H1 (cell line): Measurements from ENCODE around the gene ZBTB7A. TPM values are rescaled to one million over a fixed set of nuclear protein-coding genes. Genes with fewer than 3 reads are reported as not detected.

Experiments
- CTCF ChIA-PET: fragments of 300-600 bp; sonication (Branson Sonifier 250); formaldehyde crosslinking; loops from one replicate; lab custom pipeline; 2021; ENCODE audit not compliant: partially characterized antibody; lab: Charles Lee
- POLR2A ChIA-PET: fragments of 300-600 bp; sonication (Branson Sonifier 250); formaldehyde crosslinking; loops from one replicate; lab custom pipeline; 2021; ENCODE audit warnings: inconsistent platforms; ENCODE audit not compliant: partially characterized antibody; lab: Charles Lee
- DNase-seq, 2 experiments: peaks; one replicate each; pipeline versions ENCODE4 v3.0.0 to v3.0.0-alpha.2; 2010 to 2022; ENCODE audit warnings: low spot score in 2 of 2, low read depth in 1 of 2, mixed read lengths in 1 of 2
- FAIRE-seq: peaks from 2 replicates; lab custom pipeline; 2011; peaks lifted over from hg19 to GRCh38; lab: Jason Lieb, UNC
- H2AFZ ChIP-seq: 2 replicates; pipeline ENCODE4 v1.8.1; 2012; ENCODE audit warnings: low read length, inconsistent platforms
- H2AK5ac ChIP-seq: 2 replicates; pipeline ENCODE4 v1.6.1; 2013; ENCODE audit warnings: low read depth, low read length
- H2BK120ac ChIP-seq: replicated peaks from 2 replicates; pipeline ENCODE3; 2013; ENCODE audit warnings: low read depth, low read length, inconsistent platforms
- H2BK12ac ChIP-seq: 2 replicates; pipeline ENCODE4 v1.6.1; 2013; ENCODE audit warnings: low read depth, low read length
- H2BK15ac ChIP-seq: 2 replicates; pipeline ENCODE4 v1.6.1; 2013; ENCODE audit warnings: low read length
- H2BK20ac ChIP-seq: 2 replicates; pipeline ENCODE4 v1.6.1; 2013; ENCODE audit warnings: low read length
- H2BK5ac ChIP-seq: 2 replicates; pipeline ENCODE4 v1.6.1; 2013; ENCODE audit warnings: low read depth, low read length
- H3K14ac ChIP-seq: 2 replicates; pipeline ENCODE4 v1.6.1; 2013; ENCODE audit warnings: inconsistent platforms; ENCODE audit not compliant: insufficient read length
- H3K18ac ChIP-seq: 2 replicates; pipeline ENCODE4 v1.6.1; 2013; ENCODE audit warnings: low read length; ENCODE audit errors: extremely low read depth
- H3K23ac ChIP-seq: 2 replicates; pipeline ENCODE4 v1.6.1; 2013; ENCODE audit warnings: inconsistent platforms; ENCODE audit not compliant: insufficient read length
- H3K23me2 ChIP-seq: 2 replicates; pipeline ENCODE4 v1.6.1; 2013; ENCODE audit warnings: low read depth, low read length
- H3K27ac ChIP-seq: 2 replicates; pipeline ENCODE4 v1.6.1; 2011; ENCODE audit warnings: low read depth, low read length, inconsistent platforms
- H3K27me3 ChIP-seq, 4 experiments: replicated peaks in 1 of 4; 1 replicate in 1 of 4; 2 replicates in 3 of 4; pipeline versions ENCODE4 v1.6.1 to v1.8.1; 2011 to 2013; ENCODE audit warnings: low read length in 3 of 4, mild to moderate bottlenecking in 3 of 4, inconsistent platforms in 2 of 4, mixed read lengths in 2 of 4, moderate library complexity in 1 of 4; ENCODE audit not compliant: control insufficient read depth in 3 of 4, insufficient read depth in 3 of 4; ENCODE audit errors: extremely low read depth in 1 of 4
- H3K36me3 ChIP-seq, 4 experiments: 2 replicates each; pipeline versions ENCODE4 v1.6.1 to v1.8.1; 2011 to 2013; ENCODE audit warnings: mild to moderate bottlenecking in 4 of 4, low read length in 3 of 4, moderate library complexity in 2 of 4, control low read depth in 1 of 4, inconsistent platforms in 1 of 4; ENCODE audit not compliant: insufficient read depth in 4 of 4, control insufficient read depth in 2 of 4
- H3K4ac ChIP-seq: replicated peaks from 2 replicates; pipeline ENCODE3; 2013; ENCODE audit warnings: low read length, low read depth, mixed read lengths, inconsistent platforms; ENCODE audit not compliant: insufficient read length
- H3K4me1 ChIP-seq, 4 experiments: replicated peaks in 1 of 4; 1 replicate in 1 of 4; 2 replicates in 3 of 4; pipeline versions ENCODE4 v1.6.1 to v1.8.1; 2011 to 2013; ENCODE audit warnings: low read length in 3 of 4, inconsistent platforms in 2 of 4, mixed read lengths in 1 of 4; ENCODE audit not compliant: insufficient read depth in 4 of 4, control insufficient read depth in 3 of 4
- H3K4me2 ChIP-seq, 2 experiments: 2 replicates each; pipeline versions ENCODE4 v1.6.1 to v1.8.1; 2011 to 2013; ENCODE audit warnings: low read depth in 2 of 2, low read length in 2 of 2, control low read depth in 1 of 2, inconsistent platforms in 1 of 2, mild to moderate bottlenecking in 1 of 2; ENCODE audit not compliant: insufficient read depth in 1 of 2
- H3K4me3 ChIP-seq, 4 experiments: fragments of 200-600, 300-600 bp in 1 of 4; sonication (generic), shearing (Covaris generic), sonication (Bioruptor Twin) in 1 of 4; 2 replicates each; pipeline versions ENCODE4 v1.5.1 to v1.8.1; 2011 to 2016; ENCODE audit warnings: low read length in 4 of 4, low read depth in 3 of 4, control low read depth in 2 of 4, inconsistent platforms in 2 of 4, mild to moderate bottlenecking in 2 of 4, mixed read lengths in 1 of 4, moderate library complexity in 1 of 4; ENCODE audit not compliant: insufficient read depth in 2 of 4; ENCODE audit errors: extremely low read depth in 1 of 4
- H3K56ac ChIP-seq: replicated peaks from 2 replicates; pipeline ENCODE3; 2013; ENCODE audit warnings: low read depth, mild to moderate bottlenecking, mixed read lengths, low read length, inconsistent platforms; ENCODE audit not compliant: insufficient read length
- H3K79me1 ChIP-seq: 2 replicates; pipeline ENCODE4 v1.6.1; 2013; ENCODE audit warnings: low read depth, low read length, control low read depth
- H3K79me2 ChIP-seq, 2 experiments: 2 replicates each; pipeline versions ENCODE4 v1.6.1 to v1.8.1; 2012 to 2013; ENCODE audit warnings: low read length in 2 of 2, mild to moderate bottlenecking in 2 of 2, inconsistent platforms in 1 of 2; ENCODE audit not compliant: insufficient read depth in 2 of 2, control insufficient read depth in 1 of 2
- H3K9ac ChIP-seq, 4 experiments: replicated peaks in 1 of 4; 1 replicate in 1 of 4; 2 replicates in 3 of 4; pipeline versions ENCODE4 v1.6.1 to v1.8.1; 2011 to 2013; ENCODE audit warnings: low read depth in 3 of 4, low read length in 3 of 4, control low read depth in 2 of 4, mild to moderate bottlenecking in 2 of 4, moderate library complexity in 2 of 4, inconsistent platforms in 1 of 4; ENCODE audit errors: extremely low read depth in 1 of 4
- H3K9me3 ChIP-seq, 2 experiments: 2 replicates each; pipeline versions ENCODE4 v1.6.1 to v1.8.1; 2012 to 2013; ENCODE audit warnings: mild to moderate bottlenecking in 2 of 2, moderate library complexity in 2 of 2, control low read depth in 1 of 2, inconsistent platforms in 1 of 2, low read depth in 1 of 2, low read length in 1 of 2, mixed read lengths in 1 of 2; ENCODE audit not compliant: insufficient read depth in 2 of 2
- H4K20me1 ChIP-seq, 2 experiments: replicated peaks in 1 of 2; 2 replicates each; pipeline versions ENCODE3 to v1.8.1; 2011 to 2013; ENCODE audit warnings: inconsistent platforms in 2 of 2, low read length in 2 of 2, mild to moderate bottlenecking in 1 of 2; ENCODE audit not compliant: insufficient read depth in 2 of 2, control insufficient read depth in 1 of 2
- H4K5ac ChIP-seq: 2 replicates; pipeline ENCODE4 v1.6.1; 2013; ENCODE audit warnings: low read length, low read depth, mixed read lengths, inconsistent platforms; ENCODE audit not compliant: insufficient read length
- H4K8ac ChIP-seq: 2 replicates; pipeline ENCODE4 v1.8.0; 2013; ENCODE audit warnings: mild to moderate bottlenecking, moderate library complexity, low read length, inconsistent platforms; ENCODE audit not compliant: insufficient read depth; ENCODE audit errors: extremely low read depth
- H4K91ac ChIP-seq: replicated peaks from 2 replicates; pipeline ENCODE3; 2013; ENCODE audit warnings: low read length, mixed read lengths, inconsistent platforms; ENCODE audit not compliant: insufficient read length
- CEBPB ChIP-seq: IDR thresholded peaks from 2 replicates; pipeline ENCODE4 v1.6.1; 2012; ENCODE audit warnings: low read depth, low read length
- CTCF ChIP-seq, 3 experiments: IDR thresholded peaks; 1 replicate in 2 of 3; 2 replicates in 1 of 3; pipeline versions ENCODE4 v1.5.1 to v1.6.1; 2011; ENCODE audit warnings: low read length in 3 of 3, mild to moderate bottlenecking in 3 of 3, inconsistent platforms in 2 of 3, low read depth in 1 of 3, moderate library complexity in 1 of 3; ENCODE audit not compliant: insufficient read depth in 1 of 3; ENCODE audit errors: control extremely low read depth in 1 of 3
- FOSL1 ChIP-seq: IDR thresholded peaks from 2 replicates; pipeline ENCODE4 v1.6.1; 2011; ENCODE audit warnings: mild to moderate bottlenecking, low read depth, low read length, moderate library complexity; ENCODE audit not compliant: insufficient read depth
- GABPA ChIP-seq: IDR thresholded peaks from 2 replicates; pipeline ENCODE4 v1.6.1; 2011; ENCODE audit warnings: mild to moderate bottlenecking, low read length, moderate library complexity, borderline replicate concordance; ENCODE audit not compliant: insufficient read depth
- TBP ChIP-seq: IDR thresholded peaks from 2 replicates; pipeline ENCODE4 v1.6.1; 2011; ENCODE audit warnings: low read depth, low read length, improper control_type of control experiment
- ZNF274 ChIP-seq: IDR thresholded peaks from 2 replicates; pipeline ENCODE4 v1.7.0; 2012; ENCODE audit warnings: low read length, borderline replicate concordance; ENCODE audit errors: extremely low read depth
- WGBS, 2 experiments: shearing (Covaris generic) in 1 of 2; methylation state at CpG; one replicate each; pipeline versions ENCODE4 v1.1.6 to v1.1.7; 2013 to 2015; ENCODE audit warnings: low lambda C conversion rate in 2 of 2, mixed read lengths in 2 of 2, inconsistent platforms in 1 of 2, low coverage in 1 of 2, missing lambda C conversion rate in 1 of 2; ENCODE audit not compliant: insufficient replicate concordance in 2 of 2, insufficient coverage in 1 of 2, insufficient read length in 1 of 2; ENCODE audit errors: extremely low coverage in 1 of 2, missing lambda C conversion rate in 1 of 2; 5-methylcytosine and 5-hydroxymethylcytosine counted together
- polyA plus RNA-seq, 7 experiments: library from polyadenylated mRNA; depleted of rRNA in 3 of 7; stranded (reverse) in 5 of 7; unstranded in 2 of 7; fragments of >200 nt in 5 of 7; fragments of 200-250 nt in 2 of 7; gene quantifications; 1 replicate in 5 of 7; 2 replicates in 1 of 7; 4 replicates in 1 of 7; pipeline versions ENCODE4 v1.2.1 to v1.2.3, GENCODE V29; 2011 to 2013; ENCODE audit warnings: missing spikeins in 2 of 7, mixed read lengths in 2 of 7
- total RNA-seq: library from RNA; stranded (reverse); fragmentation: NEBNext Ultra II Directional; extraction: Animal tissue kit (Norgen Biotek cat#: 25700); gene quantifications from 2 replicates; pipeline ENCODE4 v1.2.1, GENCODE V29; 2021

ZBTB7A gene
- total and polyA plus RNA-seq, 2 of the 8 experiments (the other 6 are each of a cell fraction or from before 2014, with no cell fraction given) = 5.6 to 17.8 TPM

GRCh38 chr19:4067396-4068046, 822 bp upstream of the ZBTB7A start:
- H3K4ac ChIP-seq = no peak overlapping the region

More at GRCh38 chr19:4067396-4068046, 822 bp upstream of the ZBTB7A start:
- no peak overlapping the region for H3K56ac ChIP-seq
- no peak overlapping the region for H2AFZ ChIP-seq
- no peak overlapping the region for H3K23ac ChIP-seq
- H3K4me3 ChIP-seq = peak overlapping the region; percentile 23 to 93 (median 40); a peak in 7 of 8 replicates
- TF ChIP-seq TBP = no peak
- TF ChIP-seq CTCF (IDR thresholded peaks at IDR 0.05; ENCODE audit: control extremely low read depth in 1 of 3, insufficient read depth in 1 of 3, low read depth in 1 of 3, low read length in 3 of 3) = no peak
- no peak for TF ChIP-seq GABPA
- no peak for TF ChIP-seq CEBPB
- no peak for TF ChIP-seq ZNF274
- TF ChIP-seq FOSL1 = no peak
- no peak overlapping the region for H4K91ac ChIP-seq
- H3K18ac ChIP-seq = no peak overlapping the region
- H3K4me1 ChIP-seq = peaks cover 0 to 13% (median 8%) of the 10 kb centered on the region in 4 experiments; a peak in 5 of 7 replicates
- H2BK20ac ChIP-seq = no peak overlapping the region
- H3K9me3 ChIP-seq = no peaks in the 10 kb centered on the region
- peak overlapping the region; percentile 66 to 68 for H3K4me2 ChIP-seq
- 0% methylated on average over 9 of the region's 58 CpGs; no CpG with 5 or more reads in 1 of the 2 experiments for WGBS, 2 experiments
- H3K23me2 ChIP-seq = peaks cover 6% of the 10 kb centered on the region; the same call in 1 of the 2 replicates
- CTCF ChIA-PET = no interaction called here
- H2BK5ac ChIP-seq = no peak overlapping the region
- peaks cover 14 to 26% of the 10 kb centered on the region in 2 experiments; a peak in 3 of 4 replicates for H3K79me2 ChIP-seq
- H4K5ac ChIP-seq = no peak overlapping the region
- no peak overlapping the region for H2BK12ac ChIP-seq
- no peak overlapping the region for H3K9ac ChIP-seq
- H3K79me1 ChIP-seq = peaks cover 2% of the 10 kb centered on the region; the same call in 1 of the 2 replicates
- no peak overlapping the region; the same call in 1 of the 2 replicates for H4K8ac ChIP-seq
- H2AK5ac ChIP-seq = no peak overlapping the region
- peaks cover 7 to 13% of the 10 kb centered on the region in 2 experiments for H4K20me1 ChIP-seq
- H3K27ac ChIP-seq = no peak overlapping the region
- H2BK120ac ChIP-seq = no peak overlapping the region
- DNase-seq = no peak
- H3K14ac ChIP-seq = no peak overlapping the region
- no peak overlapping the region for H2BK15ac ChIP-seq
- POLR2A ChIA-PET = no interaction called here
- H3K36me3 ChIP-seq = no peaks in the 10 kb centered on the region
- FAIRE-seq = no peak
- H3K27me3 ChIP-seq = peaks cover 10 to 24% (median 22%) of the 10 kb centered on the region in 4 experiments
